Measurements from ENCODE around the gene LRRC49.
"Not testable (repeated sequence)": the region's sequence is repeated elsewhere in the genome, so short reads cannot be mapped to it uniquely, and the experiment has no call there.

The LRRC49 gene

GRCh38 chr15:70867911-70868467 is 24.6 kb upstream of the LRRC49 start:
- H3K4me2 ChIP-seq (ENCODE audit: insufficient read depth, low read length): no peak overlapping the region

GRCh38 chr15:70869346-70869745 is 23.3 kb upstream of the LRRC49 start:
- Histone ChIP-seq H4K20me1 (ENCODE audit: insufficient read depth, low read length) (no peaks in the 10 kb centered on the region), H3K9me3 (ENCODE audit: insufficient read depth, low read length, severe bottlenecking) (no peaks in the 10 kb centered on the region), H3K27ac (ENCODE audit: low read length) (no peak overlapping the region), H3K27me3 (ENCODE audit: insufficient read depth, low read length, poor library complexity) (no peaks in the 10 kb centered on the region), H3K4me1 (ENCODE audit: insufficient read depth, low read length) (no peaks in the 10 kb centered on the region), H3K4me2 (ENCODE audit: insufficient read depth, low read length) (no peak overlapping the region), H3K79me2 (ENCODE audit: insufficient read depth, low read length) (no peaks in the 10 kb centered on the region), H2AFZ (ENCODE audit: low read depth, low read length) (no peak overlapping the region), H3K9ac (ENCODE audit: low read depth, low read length) (no peak overlapping the region), H3K36me3 (ENCODE audit: insufficient read depth, low read length) (no peaks in the 10 kb centered on the region), H3K4me3 (ENCODE audit: low read depth in 1 of 2, low read length in 2 of 2) (no peak overlapping the region)
- no peak for DNase-seq
- ATAC-seq (ENCODE audit: insufficient read depth, low read depth): no peak
- TF ChIP-seq EZH2 (IDR thresholded peaks at IDR 0.05; ENCODE audit: borderline replicate concordance, low read depth, low read length, severe bottlenecking) (no peak), CTCF (IDR thresholded peaks at IDR 0.05; ENCODE audit: borderline replicate concordance, extremely low read depth, low read length, poor library complexity, severe bottlenecking) (no peak)

More at GRCh38 chr15:70867911-70868467, 24.6 kb upstream of the LRRC49 start:
- Histone ChIP-seq H2AFZ (ENCODE audit: low read depth, low read length) (no peak overlapping the region), H3K4me3 (ENCODE audit: low read depth in 1 of 2, low read length in 2 of 2) (no peak overlapping the region), H3K36me3 (ENCODE audit: insufficient read depth, low read length) (no peaks in the 10 kb centered on the region), H3K79me2 (ENCODE audit: insufficient read depth, low read length) (no peaks in the 10 kb centered on the region), H3K9me3 (ENCODE audit: insufficient read depth, low read length, severe bottlenecking) (no peaks in the 10 kb centered on the region), H3K27me3 (ENCODE audit: insufficient read depth, low read length, poor library complexity) (no peaks in the 10 kb centered on the region), H3K9ac (ENCODE audit: low read depth, low read length) (no peak overlapping the region), H3K4me1 (ENCODE audit: insufficient read depth, low read length) (no peaks in the 10 kb centered on the region), H4K20me1 (ENCODE audit: insufficient read depth, low read length) (no peaks in the 10 kb centered on the region), H3K27ac (ENCODE audit: low read length) (no peak overlapping the region)
- TF ChIP-seq EZH2 (IDR thresholded peaks at IDR 0.05; ENCODE audit: borderline replicate concordance, low read depth, low read length, severe bottlenecking) (no peak), CTCF (IDR thresholded peaks at IDR 0.05; ENCODE audit: borderline replicate concordance, extremely low read depth, low read length, poor library complexity, severe bottlenecking) (no peak)
- ATAC-seq (ENCODE audit: insufficient read depth, low read depth) (no peak), DNase-seq (no peak)

- DNase-seq: no peak
- H3K36me3 ChIP-seq (ENCODE audit: insufficient read depth, low read length): no peaks in the 10 kb centered on the region
- no peaks in the 10 kb centered on the region for H4K20me1 ChIP-seq (ENCODE audit: insufficient read depth, low read length)
- H3K27me3 ChIP-seq (ENCODE audit: insufficient read depth, low read length, poor library complexity): peaks cover under 1% of the 10 kb centered on the region
- H3K4me1 ChIP-seq (ENCODE audit: insufficient read depth, low read length): no peaks in the 10 kb centered on the region
- H3K9ac ChIP-seq (ENCODE audit: low read depth, low read length): no peak overlapping the region
- H3K79me2 ChIP-seq (ENCODE audit: insufficient read depth, low read length): no peaks in the 10 kb centered on the region
- no peaks in the 10 kb centered on the region for H3K9me3 ChIP-seq (ENCODE audit: insufficient read depth, low read length, severe bottlenecking)
- TF ChIP-seq CTCF (IDR thresholded peaks at IDR 0.05; ENCODE audit: borderline replicate concordance, extremely low read depth, low read length, poor library complexity, severe bottlenecking): no peak
- no peak for TF ChIP-seq EZH2 (IDR thresholded peaks at IDR 0.05; ENCODE audit: borderline replicate concordance, low read depth, low read length, severe bottlenecking)
- no peak overlapping the region for H3K4me2 ChIP-seq (ENCODE audit: insufficient read depth, low read length)
- H3K4me3 ChIP-seq (ENCODE audit: low read depth in 1 of 2, low read length in 2 of 2): no peak overlapping the region
- no peak for ATAC-seq (ENCODE audit: insufficient read depth, low read depth)
- no peak overlapping the region for H2AFZ ChIP-seq (ENCODE audit: low read depth, low read length)
- H3K27ac ChIP-seq (ENCODE audit: low read length): no peak overlapping the region
These were observed 22.6 kb upstream of the LRRC49 start for GRCh38 chr15:70870051-70870450.

- H3K4me1 ChIP-seq (ENCODE audit: insufficient read depth, low read length); ATAC-seq (ENCODE audit: insufficient read depth, low read depth); H3K27me3 ChIP-seq (ENCODE audit: insufficient read depth, low read length, poor library complexity); H3K79me2 ChIP-seq (ENCODE audit: insufficient read depth, low read length); H3K36me3 ChIP-seq (ENCODE audit: insufficient read depth, low read length); DNase-seq; H3K4me2 ChIP-seq (ENCODE audit: insufficient read depth, low read length); H3K4me3 ChIP-seq (ENCODE audit: low read depth in 1 of 2, low read length in 2 of 2); H3K9me3 ChIP-seq (ENCODE audit: insufficient read depth, low read length, severe bottlenecking); H2AFZ ChIP-seq (ENCODE audit: low read depth, low read length); H4K20me1 ChIP-seq (ENCODE audit: insufficient read depth, low read length); H3K27ac ChIP-seq (ENCODE audit: low read length); H3K9ac ChIP-seq (ENCODE audit: low read depth, low read length): not testable (repeated sequence)
These were observed 21.1 kb upstream of the LRRC49 start for GRCh38 chr15:70871490-70871889.

Measured in DND-41 (cell line).